Stimulated activated CD8-positive, alpha-beta memory T cell treated with anti-CD3 and anti-CD28 coated beads, Interleukin-4, amount 100 ng/mL, for 4 hours (primary cell): ENCODE measurements around the gene OARD1.
"Not testable (repeated sequence)": the region's sequence is repeated elsewhere in the genome, so short reads cannot be mapped to it uniquely, and the experiment has no call there.

ENCODE experiments used
- DNase-seq, 2 donors: peaks; one replicate each; pipeline ENCODE4 v3.0.0-alpha.2; 2020; ENCODE audit warnings: low read depth in 2 of 2, low spot score in 1 of 2

The OARD1 gene

DNA sequence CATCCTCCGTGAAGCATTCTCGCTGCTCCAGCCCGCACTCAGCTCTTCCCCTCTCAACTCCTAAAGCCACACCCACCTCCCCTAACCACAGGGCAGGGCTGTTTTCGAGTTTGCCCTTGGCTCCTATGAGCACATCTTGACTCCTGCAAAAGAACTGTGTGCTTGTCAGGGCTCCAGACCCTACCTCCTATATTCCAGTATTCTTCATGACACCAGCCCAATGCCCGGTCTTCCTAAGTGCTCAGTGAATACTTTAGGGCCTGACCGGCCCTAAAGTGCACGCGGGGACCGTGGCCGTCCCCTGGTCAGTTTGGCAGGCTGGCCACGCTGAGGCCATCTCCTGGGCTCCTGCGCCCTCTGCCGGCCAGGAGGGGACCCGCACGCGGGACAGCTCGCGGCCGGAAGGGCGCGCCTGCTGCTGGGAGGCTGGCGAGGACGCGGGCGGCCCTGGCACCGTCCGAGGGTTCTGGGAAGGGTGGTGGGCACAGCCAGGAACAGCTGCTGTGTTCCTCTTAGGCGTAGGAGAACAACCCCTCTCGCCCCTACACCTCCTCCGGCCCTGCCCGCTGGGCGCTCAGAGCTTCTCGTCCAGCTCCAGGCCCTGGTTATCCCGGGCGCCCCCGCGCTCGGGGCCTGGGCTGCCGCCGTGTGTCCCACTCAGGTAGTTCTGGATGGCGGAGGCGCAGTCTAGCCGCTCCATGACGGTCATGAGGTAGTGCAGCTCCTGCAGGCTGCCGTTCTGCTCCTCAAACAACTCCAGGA is 44.2 kb downstream of the OARD1 start:
- peak; percentile 20 to 44 for DNase-seq

GRCh38 chr6:41027241-41027640 is 44.9 kb downstream of the OARD1 start:
- DNase-seq: no peak

DNA sequence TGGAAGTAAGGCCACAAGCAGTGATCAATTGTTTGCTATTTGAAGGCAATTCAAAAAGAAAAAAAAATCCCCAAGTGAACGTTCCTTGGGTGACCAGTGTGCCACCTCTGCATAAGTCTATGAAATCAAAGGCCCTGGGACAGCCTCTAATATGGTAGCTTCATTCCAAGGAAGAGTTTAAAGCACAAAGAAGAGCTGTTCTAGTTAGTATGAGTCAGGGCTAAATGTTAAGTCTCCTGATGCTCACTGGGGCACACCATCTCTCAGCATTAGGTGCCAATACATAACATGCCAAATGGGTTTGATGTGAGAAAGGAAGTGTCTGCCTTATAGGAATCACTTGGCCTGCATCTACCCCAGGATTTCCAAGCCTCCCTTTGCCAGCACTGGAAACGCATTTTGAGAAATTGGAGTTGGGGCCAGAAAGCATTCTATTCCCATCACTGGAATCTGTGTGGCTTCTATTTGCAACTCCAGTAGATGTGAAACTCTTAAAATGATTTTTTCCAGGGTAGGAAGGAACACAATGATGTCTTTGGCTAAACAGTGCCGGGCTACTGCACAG is 46.1 kb downstream of the OARD1 start:
- DNase-seq: no peak

DNA sequence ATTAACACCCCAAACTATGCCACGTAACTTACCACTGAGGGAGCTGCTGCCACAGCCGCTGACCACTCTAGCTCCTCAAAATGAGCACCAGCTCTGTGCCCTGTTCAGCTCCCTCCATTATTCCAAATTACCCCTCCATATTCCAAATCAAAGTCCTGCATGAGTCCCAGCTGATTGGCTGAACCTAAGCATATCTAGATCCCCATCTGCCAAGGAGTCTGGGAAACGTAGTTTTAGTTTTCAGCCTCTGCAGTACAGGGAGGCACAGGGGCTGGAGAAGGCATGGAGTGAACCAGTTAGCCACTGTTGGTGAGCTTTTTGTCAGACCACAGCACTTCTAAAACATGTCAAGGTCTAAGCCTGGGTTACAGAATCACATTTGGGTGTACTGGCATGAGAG is 49.0 kb downstream of the OARD1 start:
- DNase-seq: no peak

- no peak for DNase-seq
These were observed 49.9 kb downstream of the OARD1 start for GRCh38 chr6:41022294-41022693.

GRCh38 chr6:41021832-41022231 is 50.3 kb downstream of the OARD1 start:
- DNase-seq: no peak

DNA sequence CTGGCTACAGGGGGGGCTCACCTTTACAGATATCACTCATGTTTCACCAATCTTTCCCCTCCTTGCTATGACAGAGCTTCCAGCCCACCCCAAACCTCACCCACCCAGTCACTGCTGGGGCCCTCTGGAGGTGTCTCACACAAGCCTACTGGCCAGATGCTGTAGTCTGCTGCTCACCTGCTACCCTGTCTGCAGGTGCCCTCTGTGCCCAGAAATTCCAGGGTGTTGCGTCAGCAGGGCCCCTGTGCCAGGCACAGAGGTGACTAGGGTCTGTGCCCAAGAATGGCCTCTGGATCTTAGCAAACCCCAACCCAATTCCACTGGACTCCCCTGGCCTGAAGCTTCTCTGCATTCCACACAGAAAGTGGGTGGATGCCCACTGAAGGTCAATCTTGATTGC is 54.5 kb downstream of the OARD1 start:
- DNase-seq: no peak

DNA sequence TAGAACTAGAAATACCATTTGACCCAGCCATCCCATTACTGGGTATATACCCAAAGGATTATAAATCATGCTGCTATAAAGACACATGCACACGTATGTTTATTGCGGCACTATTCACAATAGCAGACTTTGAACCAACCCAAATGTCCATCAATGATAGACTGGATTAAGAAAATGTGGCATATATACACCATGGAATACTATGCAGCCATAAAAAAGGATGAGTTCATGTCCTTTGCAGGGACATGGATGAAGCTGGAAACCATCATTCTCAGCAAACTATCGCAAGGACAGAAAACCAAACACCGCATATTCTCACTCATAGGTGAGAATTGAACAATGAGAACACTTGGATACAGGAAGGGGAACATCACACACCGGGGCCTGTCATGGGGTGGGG is 56.3 kb downstream of the OARD1 start:
- DNase-seq: not testable (repeated sequence)

DNA sequence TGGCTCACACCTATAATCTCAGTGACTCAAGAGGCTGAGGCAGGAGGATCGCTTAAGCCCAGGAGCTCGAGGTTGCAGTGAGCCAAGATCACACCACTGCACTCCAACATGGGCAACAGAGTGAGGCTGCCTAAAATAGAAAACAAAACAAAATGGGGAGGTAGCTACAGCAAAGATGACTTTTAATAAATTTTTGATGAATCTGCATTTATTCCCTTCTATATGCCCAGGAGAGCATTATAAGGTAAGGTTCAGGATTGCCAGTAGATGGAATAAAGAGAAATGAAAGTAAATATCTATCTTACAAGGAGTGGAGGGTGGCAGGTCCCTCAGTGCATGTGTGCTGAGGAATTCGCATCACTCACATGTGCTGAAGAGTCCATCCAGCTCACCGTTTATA is 57.4 kb downstream of the OARD1 start:
- DNase-seq: no peak
